ENCODE results near the gene ZNHIT1.

Gene ZNHIT1

DNA sequence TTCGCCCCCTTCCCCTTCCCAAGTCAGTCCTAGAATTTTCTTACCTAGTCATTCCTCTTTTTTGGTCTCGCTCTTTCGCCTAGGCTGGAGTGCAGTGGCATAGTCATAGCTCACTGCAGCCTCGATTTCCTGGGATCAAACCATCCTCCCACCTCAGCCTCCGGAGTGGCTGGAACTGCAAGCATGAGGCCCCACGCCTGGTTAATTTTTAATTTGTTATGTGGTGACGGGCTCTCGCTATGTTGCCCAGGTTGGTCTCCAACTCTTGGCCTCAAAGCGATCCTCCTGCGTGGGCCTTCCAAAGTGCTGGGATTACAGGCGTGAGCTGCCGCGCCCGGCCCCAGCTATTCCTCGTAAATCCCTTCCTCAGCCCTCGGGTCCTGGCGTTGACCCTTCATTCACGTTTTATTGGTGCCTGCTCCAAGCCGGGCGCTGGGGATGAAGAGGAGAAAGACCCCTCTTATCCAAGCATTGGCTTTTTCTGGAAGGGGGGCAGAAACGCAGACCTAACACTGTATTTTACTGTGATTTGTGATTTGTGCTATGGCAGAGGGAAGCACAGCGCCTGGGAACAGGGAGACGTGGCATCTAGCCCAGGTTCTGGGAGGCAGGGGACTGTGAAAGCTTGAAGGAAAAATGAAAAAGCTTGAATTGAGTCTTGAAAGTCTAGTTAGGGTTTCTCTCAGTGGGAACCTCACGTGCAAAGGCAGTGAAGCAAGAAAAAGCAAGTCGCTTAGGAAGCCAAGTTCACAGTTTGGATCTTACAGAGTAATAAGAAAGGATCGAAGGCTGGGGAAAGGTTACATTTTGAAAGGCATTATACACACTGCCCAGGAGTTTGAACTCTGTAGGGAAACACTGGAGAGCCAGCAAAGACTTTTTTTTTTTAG, 516 bp downstream of the ZNHIT1 start:
- DNase-seq (ENCODE audit: low spot score), result no peak

DNA sequence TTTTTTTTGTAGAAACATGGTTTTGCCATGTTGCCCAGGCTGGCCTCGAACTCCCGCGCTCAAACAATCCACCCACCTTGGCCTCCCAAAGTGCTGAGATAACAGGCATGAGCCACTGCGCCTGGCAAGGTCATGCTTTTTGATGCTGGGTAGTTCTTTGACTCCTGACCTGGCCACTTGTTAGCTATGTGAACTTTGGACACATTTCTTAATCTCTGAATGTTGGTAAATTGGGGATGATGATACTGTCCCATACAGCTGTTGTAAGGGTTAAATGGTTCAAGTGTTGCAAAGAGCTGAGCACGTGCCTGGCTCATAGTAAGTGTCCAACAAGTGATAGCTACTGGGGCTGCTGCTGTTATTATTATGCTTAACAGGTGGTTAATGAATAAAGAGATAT, 2.3 kb downstream of the ZNHIT1 start:
- no peak for DNase-seq (ENCODE audit: low spot score)

DNA sequence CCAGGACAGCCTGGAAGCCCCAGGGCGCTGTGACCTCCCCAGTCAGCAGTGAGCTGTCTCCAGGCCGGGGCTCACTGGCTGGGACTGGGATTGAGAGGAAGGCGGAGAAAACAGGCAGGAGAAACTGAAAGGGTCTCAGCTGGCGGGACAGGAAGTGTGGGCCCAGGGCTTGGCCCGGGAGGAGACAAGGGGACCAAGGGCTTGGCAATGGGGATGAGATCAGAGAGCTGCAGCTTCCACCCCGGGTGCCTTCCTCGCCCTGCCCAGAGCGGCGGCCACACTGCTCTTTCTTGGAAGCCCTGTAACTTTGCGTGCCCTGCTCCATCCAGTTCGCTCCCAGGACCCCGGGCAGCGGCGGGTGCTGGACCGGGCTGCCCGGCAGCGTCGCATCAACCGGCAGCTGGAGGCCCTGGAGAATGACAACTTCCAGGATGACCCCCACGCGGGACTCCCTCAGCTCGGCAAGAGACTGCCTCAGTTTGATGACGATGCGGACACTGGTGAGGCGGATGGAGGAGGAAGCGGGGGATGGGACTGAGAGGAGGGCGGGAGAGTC, 4.4 kb downstream of the ZNHIT1 start:
- no peak for DNase-seq (ENCODE audit: low spot score)

DNA sequence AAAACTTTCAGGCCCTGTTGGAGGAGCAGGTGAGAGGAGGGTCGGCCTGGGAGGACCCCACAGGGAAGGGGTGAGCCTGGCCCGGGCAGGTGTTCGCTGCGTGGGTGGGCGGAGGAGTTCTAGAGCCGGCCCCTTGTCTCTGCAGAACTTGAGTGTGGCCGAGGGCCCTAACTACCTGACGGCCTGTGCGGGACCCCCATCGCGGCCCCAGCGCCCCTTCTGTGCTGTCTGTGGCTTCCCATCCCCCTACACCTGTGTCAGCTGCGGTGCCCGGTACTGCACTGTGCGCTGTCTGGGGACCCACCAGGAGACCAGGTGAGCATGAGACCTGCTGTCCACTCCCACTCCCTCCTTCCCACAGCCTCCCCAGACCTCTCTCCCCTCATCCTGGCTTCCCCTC, 5.6 kb downstream of the ZNHIT1 start:
- DNase-seq (ENCODE audit: low spot score), result no peak

DNA sequence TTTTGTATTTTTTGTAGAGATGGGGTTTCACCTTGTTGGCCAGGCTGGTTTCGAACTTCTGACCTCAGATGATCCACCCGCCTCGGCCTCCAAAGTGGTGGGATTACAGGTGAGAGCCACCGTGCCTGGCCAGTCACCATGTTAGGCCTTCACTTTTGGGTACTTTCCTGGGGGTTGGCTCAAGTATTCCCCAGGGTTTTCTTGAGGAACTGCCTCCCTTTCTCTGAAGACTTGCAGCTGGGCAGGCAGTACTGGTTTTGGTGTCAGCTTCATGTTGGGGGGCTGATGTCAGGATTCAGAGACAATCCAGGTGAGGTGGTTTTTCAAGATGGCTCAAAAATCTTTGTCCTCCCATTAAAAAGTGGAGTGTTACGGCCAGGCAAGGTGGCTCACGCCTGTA, 7.7 kb downstream of the ZNHIT1 start:
- no peak for DNase-seq (ENCODE audit: low spot score)

DNA sequence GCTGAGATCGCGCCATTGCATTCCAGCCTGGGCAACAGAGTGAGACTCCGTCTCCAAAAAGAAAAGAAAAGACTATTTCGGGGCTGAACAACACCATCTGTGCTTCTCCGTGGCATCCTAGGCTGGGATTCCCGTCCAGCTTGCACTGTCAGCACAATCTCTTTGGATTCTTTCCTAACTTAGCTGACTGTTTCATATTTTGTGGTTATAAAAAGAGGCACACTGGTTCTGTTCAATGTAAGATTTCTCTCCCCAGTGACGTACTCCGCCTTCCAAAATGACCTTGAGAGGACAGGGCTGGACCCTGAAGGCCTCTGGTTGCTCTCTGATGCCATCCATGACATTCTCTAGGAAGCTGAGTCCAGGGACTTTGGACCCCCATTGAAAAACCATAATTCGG, 8.8 kb downstream of the ZNHIT1 start:
- DNase-seq (ENCODE audit: low spot score), result no peak

DNA sequence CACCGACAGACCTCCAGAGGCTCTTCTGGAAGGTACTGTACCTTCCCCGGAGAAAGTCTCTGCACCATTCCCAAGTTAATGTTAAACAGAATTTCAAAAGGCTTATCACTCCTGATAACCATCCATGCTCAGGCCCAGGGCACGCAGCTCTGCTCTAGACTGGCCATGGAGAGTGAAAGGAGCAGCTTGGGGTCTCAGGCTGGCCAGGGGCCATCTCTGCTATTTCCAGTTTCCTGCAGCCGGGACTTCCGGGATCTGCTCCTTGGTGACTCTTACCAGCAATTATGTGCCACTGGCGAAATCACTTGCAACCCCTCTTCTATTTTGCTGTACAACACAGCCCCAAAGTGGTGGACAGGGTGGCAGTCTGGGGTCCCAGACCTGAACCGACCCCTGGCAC, 13.7 kb downstream of the ZNHIT1 start:
- DNase-seq (ENCODE audit: low spot score), result no peak

DNA sequence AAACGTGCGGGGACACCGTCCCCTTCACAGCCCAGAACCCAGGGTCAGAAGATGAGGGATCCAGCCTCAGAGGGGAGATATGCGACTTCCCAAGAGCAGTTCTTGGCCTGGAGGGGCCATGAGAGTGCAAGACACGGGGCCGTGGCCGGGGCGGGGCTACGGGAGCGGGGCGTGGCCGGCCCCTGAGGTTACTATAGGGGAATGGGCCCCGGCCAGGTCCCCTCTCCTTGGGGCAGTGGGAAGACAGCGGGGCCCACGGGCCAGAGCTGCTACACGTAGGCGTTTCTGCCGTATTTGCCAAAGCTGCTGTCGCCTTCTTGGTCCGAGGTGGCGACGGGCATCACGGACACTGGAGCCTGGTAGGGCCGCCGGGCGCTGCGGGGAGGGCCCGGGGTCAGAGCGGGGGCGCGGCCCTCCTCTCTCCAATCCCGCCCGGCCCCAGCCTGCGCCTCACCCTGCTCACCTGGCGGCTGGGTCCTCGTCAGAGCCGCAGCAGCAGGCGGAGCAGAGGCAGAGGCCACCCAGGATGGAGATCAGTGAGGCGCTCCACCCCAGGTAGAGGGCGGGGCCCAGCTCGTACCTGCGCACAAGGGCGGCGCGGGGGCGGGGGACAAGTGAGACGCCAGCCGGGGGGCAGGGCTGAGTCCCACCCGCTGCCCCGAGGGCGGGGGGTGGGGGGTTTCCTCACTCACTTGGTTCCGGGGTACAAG, 14.3 kb downstream of the ZNHIT1 start:
- DNase-seq (ENCODE audit: low spot score), result no peak

DNA sequence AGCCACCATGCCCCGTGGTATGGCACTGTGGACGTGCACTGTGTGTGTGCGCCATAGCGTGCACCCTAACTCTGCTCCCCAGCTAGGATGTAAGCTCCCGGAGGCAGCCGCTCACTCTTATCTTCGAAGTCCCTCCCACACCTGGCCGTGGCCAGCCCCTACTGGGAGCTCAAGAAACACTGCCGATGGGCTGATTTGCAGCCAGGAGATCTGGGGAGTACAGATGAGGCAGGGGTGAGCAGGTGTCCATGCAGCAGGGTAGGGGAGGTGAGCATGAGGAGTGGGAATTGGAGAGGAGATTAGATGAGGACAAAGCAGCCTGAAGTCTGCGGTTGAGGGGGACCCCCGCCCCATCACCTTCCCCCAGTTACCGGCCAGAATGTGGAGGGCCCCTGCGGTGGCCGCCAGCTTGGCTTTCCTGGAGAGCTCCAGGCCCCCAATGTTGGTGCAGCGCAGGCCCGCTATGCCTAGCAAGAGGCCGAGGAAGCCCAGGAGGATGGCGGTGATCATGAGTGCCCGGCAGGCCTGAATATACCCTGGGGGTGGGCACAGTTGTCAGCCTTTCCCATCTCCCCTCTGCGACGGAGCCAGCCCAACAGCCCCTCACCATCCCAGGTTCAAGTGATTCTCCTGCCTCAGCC, 16.1 kb downstream of the ZNHIT1 start:
- no peak for DNase-seq (ENCODE audit: low spot score)

DNA sequence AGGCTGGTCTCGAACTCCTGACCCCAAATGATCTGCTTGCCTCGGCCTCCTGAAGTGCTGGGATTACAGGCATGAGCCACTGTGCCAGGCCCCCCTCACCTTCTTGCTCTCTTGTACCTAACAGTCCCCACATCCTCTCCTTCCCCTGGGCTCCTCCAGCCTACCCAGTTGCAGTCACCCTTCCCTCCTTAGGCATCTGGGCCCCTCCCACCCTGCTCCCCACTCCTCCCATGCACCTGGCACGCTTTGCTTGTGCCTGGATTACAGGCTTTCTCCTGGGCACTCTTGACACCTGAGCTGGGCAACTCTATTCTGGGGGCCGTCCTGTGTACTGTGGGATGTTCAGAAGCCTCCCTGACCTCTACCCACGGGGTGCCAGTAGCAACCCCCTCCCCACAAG, 16.7 kb downstream of the ZNHIT1 start:
- no peak for DNase-seq (ENCODE audit: low spot score)

DNA sequence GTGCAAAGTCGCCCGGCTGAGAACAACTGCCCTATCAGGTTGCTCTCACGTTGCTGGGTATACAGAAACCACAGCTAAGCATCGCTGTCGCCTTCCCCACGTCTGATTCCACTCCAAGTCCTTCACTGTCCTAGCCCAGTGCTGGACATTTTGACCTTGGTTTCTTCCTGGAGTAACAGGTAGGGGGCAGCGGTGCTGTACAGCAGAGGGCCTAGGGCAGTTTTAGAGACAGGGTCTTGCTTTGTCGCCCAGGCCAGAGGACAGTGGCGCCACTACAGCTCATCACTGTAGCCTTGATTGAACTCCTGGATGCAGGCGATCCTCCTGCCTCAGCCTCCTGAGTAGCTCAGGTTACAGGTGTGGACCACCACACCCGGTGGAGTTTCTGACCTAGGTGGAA, 17.1 kb downstream of the ZNHIT1 start:
- DNase-seq (ENCODE audit: low spot score), result no peak

DNA sequence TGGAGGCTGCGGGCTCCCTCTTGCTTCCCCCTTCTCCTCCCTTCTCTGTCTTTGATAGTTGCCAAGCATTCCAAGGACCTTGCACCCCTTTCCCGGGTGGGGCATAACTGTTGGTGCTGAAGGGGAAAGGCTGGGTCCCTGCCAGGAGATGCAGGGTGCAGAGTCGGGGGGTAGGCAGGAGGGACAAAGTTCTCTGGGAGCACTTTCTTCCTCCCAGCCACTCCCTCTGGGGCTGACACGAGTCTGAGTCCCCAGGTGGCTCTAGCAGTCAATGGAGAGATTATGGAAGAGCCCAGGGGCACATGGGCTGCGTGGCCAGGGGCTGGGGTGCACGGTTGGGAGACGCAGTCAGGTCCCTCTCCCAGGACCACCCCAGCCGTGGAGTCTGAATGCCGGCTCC, 17.6 kb downstream of the ZNHIT1 start:
- DNase-seq (ENCODE audit: low spot score), result no peak

DNA sequence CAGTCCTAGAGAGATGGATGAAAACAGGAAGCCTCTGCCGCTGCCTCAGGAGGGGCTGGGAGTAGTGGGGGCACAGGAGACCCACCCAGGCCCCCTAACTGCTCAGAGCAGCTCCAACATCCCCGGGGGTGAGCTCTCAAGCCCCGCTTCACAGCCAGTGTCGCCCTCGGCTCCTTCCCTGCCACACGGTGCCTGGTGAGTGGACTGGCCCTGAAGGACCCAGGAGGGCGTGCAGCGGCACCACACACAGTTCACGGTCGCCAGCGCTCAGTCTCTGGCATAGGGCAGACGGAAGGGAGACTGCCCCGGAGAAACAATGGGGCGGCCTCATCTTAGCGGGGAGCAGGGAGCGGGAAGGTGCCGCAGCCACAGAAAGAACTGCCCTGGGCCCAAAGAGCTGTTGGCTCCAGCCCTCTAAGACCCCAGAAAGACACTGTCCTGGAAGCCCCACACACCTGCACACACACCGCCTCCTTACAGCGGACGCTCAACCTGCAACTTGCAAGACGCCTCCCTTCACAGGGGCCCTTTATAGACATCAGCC, 18.4 kb downstream of the ZNHIT1 start:
- DNase-seq (ENCODE audit: low spot score), result no peak

DNA sequence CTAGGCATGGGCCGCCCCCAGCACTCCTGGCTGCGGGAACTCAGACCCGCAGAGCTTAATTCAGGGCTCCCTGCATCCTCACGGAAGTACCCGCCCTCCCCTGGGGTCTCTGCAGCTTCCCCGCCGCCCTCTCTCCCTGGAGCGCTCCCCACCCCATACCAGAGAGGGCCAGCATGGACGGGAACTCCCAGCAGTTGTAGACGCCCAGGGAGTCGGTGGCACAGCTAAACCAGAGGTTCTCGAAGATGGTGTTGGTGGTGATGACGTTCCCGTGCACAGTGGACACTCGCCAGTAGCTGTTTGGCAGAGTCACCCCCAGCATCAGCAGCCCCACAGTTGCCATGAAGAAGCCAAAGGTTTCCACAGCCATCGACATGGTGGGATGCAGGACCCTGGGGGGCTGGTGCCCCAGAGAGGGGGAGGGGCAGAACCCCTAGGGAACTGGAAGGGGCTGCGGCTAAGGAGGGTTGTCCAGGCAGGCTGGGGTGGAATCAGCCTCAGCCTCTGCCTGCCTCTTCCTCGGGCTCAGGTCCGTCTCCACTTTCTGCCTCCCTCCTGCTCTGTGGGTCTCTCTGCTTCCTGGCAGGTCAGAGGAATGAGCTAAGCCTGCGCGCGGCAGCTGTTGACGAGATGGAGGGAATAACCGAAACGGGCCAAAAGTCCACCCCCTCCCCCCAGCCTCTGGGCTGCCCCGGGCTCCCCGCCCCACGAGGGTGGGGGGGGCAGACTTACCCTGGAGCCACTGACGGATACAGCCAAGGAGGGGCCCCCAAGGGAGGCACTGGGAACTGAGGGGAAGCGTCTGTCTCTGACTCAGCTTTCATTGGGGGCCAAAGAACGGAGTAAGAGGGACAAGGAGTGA, 19.5 kb downstream of the ZNHIT1 start, which contains the start of gene CLDN15:
CLDN15 (minus strand) TSS at position 597 of the 862 bp plus-strand sequence; CDS start at position 376, 221 bp downstream.
- DNase-seq (ENCODE audit: low spot score), result no peak

DNA sequence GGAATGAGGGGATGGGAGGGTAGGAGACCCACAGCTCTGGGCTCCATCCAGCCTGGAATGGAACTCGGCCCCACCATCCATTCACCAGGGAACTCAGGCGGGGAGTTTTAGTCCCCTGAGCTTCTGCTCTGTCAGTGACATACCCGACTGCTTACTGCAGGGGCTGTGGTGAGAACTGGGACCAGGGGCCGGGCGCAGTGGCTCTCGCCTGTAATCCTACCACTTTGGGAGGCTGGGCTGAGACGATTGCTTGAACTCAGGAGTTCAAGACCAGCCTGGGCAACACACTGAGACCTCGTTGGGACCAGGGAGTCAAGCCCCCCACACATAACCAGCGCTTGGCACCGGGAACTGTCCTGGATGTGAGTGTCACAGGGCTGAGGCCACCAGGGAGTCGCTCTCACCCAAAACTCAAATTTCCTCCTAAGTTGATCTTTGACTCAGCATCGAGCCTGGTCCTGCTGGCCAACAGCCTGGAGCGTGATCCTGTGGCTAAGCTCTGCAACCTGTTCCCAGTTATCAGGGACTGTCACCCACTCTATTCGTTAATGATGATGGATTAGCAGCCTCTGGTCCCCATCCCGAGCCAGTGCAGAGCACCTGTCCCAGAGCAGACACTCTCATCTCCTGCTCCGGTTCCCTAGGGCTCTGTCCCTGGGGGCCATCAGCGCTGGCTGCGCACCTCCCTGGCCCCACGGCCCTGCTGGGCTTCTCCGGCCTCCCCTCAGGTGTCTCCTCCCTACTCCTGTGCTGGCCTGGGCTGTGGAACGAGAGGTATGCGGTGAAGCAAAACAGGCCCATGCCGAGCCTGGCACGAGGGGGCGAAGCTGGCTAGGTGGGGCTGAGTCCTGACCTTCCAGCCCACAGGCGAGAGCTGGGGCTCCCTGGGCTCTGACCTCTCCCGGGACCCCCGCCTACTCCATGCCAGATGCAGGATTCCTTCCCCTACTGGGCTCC, 20.5 kb downstream of the ZNHIT1 start:
- DNase-seq (ENCODE audit: low spot score), result no peak

DNA sequence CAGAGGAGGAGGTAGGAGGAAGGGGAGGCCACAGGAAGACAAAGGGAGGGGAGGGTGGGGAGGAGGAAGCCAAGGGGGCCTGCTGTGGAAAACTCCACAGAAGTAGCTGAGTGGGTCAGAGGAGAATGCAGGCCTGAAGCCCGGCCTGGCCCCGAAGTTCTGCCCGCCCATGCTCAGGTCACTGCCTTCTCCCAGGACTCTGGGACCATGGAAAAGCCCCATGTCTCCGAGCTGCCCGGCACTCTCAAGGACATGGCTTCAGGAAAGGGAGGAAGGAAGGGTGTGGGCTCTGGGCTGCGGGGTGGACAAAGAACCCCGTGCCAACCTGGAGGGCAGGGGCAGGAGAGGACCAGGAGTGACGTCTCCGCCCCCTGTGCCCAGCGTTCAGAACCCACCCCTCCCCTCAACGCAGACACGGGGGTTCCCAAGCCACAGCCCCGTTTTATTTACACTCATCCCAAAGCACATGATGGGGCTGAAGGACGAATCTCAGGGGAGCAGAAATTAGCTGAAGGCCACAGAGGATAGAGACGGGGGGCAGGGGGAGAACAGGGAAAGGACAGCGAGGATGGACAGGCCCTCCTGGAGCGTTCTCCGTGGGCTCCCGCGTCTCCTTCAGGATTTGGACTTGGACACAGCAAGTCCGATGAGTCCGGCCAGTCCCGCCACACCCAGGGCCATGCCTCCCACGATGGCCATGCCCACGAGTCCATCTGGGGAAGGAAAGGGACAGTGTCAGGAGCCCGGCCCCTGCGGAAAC, 21.4 kb downstream of the ZNHIT1 start:
- no peak for DNase-seq (ENCODE audit: low spot score)

DNA sequence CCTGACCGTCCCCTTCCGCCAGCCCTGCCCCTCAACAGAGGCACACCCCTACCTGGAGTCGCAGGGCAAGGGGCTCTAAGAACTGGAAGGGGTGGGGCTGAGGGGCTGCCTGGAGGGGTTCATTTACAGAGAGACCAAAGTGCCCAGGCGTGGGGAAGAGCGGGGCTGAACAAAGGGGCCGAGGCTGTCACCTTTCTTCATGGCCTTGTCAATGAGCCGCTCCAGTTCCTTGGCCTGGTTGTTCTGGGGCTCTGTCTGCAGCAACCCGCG, 21.9 kb downstream of the ZNHIT1 start:
- DNase-seq (ENCODE audit: low spot score), result no peak

DNA sequence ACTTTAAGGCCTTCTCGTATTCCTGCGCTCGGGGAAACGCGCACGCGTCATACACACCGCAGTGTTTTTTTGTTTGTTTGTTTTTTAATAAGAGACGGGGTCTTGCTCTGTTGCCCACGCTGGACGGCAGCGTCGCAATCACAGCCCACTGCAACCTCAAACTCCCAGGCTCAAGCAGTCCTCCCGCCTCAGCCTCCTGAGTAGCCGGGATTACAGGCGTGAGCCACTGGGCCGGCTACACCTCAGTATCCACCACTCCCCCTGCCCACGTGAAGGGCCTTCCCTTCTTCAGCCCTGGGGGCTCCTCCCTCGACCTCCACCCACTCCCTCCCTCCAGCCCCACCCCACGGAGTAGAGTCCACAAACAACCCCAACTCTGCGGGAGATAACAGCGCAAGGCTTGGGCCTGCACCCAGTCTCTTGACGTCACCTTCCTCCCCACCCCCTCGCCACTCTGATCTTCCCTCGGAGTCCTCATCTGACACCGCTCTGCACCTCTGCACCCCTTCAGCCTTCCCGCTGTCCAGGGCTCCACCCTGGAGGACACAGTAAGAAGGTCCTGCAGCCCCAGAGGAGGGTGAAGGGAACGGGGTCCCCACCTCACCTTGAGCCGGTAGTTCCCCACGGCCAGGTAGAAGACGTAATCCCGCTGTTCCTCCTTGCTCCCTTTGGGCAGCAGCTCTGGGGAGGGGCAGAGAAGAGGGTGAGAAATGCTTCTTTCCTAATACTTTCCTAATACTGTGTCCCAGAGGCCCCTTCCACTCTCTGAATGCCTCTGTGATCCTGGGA, 22.5 kb downstream of the ZNHIT1 start:
- DNase-seq (ENCODE audit: low spot score), result no peak

DNA sequence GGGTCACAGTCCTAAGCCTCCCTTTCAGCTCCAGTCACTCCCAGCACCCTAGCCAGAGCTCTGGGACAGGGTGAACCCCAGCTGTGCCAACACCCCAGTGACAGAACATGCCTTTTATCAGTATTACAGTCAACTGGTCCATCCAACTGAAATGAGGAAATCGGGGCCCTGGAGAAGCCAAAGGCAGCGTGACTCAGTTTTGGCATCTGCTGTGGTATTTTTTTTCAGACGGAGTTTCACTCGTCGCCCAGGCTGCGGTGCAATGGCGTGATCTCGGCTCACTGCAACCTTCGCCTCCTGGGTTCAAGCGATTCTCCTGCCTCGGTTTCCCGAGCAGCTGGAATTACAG, 23.0 kb downstream of the ZNHIT1 start:
- no peak for DNase-seq (ENCODE audit: low spot score)
